ENCODE results near the gene TRAPPC14. TPM values are rescaled to one million over a fixed set of nuclear protein-coding genes. Genes with fewer than 3 reads are reported as not detected.
"Not testable (repeated sequence)": the region's sequence is repeated elsewhere in the genome, so short reads cannot be mapped to it uniquely, and the experiment has no call there.

TRAPPC14 gene
- polyA plus RNA-seq (2013, experiment 1 of 4), result 19.9 TPM
- polyA plus RNA-seq (2013, experiment 2 of 4), result 19.8 TPM
- 15.5 TPM for polyA plus RNA-seq (2013, experiment 3 of 4)
- 19.1 TPM for polyA plus RNA-seq (2013, experiment 4 of 4)

- H3K27me3 ChIP-seq (ENCODE audit: control insufficient read depth, insufficient read depth, low read length, poor library complexity, severe bottlenecking), result no peaks in the 10 kb centered on the region
- H3K27ac ChIP-seq (ENCODE audit: insufficient read depth, low read depth, low read length, poor library complexity, severe bottlenecking), result peak within 1 kb of the TSS; percentile 50
- H3K4me3 ChIP-seq (ENCODE audit: insufficient read depth, low read depth, low read length), result peak within 1 kb of the TSS; percentile 95
- H3K9me3 ChIP-seq (ENCODE audit: control insufficient read depth, low read length), result no peaks in the 10 kb centered on the region
- H3K36me3 ChIP-seq (ENCODE audit: control insufficient read depth, insufficient read depth, low read length), result peaks cover 22% of the 10 kb centered on the region
- 4% methylated on average over 87 of the region's 87 CpGs for WGBS, 2 experiments
- peaks cover 5% of the 10 kb centered on the region for H3K4me1 ChIP-seq (ENCODE audit: control insufficient read depth, insufficient read depth, low read length)
These were observed at the start of gene TRAPPC14 for GRCh38 chr7:100158229-100159098. Gene TRAPPC14 (minus strand): TSS chr7:100158723. CDS start chr7:100158499, 224 bp downstream.

GRCh38 chr7:100204454-100204853 lies 45.9 kb upstream of the TRAPPC14 start:
- Histone ChIP-seq H3K27ac (ENCODE audit: insufficient read depth, low read depth, low read length, poor library complexity, severe bottlenecking) (no peak overlapping the region), H3K4me3 (ENCODE audit: insufficient read depth, low read depth, low read length) (no peak overlapping the region), H3K27me3 (ENCODE audit: control insufficient read depth, insufficient read depth, low read length, poor library complexity, severe bottlenecking) (no peaks in the 10 kb centered on the region), H3K4me1 (ENCODE audit: control insufficient read depth, insufficient read depth, low read length) (peaks cover 6% of the 10 kb centered on the region), H3K9me3 (ENCODE audit: control insufficient read depth, low read length) (no peaks in the 10 kb centered on the region), H3K36me3 (ENCODE audit: control insufficient read depth, insufficient read depth, low read length) (no peaks in the 10 kb centered on the region)
- WGBS, 2 experiments, result 93% methylated on average over 9 of the region's 9 CpGs

DNA sequence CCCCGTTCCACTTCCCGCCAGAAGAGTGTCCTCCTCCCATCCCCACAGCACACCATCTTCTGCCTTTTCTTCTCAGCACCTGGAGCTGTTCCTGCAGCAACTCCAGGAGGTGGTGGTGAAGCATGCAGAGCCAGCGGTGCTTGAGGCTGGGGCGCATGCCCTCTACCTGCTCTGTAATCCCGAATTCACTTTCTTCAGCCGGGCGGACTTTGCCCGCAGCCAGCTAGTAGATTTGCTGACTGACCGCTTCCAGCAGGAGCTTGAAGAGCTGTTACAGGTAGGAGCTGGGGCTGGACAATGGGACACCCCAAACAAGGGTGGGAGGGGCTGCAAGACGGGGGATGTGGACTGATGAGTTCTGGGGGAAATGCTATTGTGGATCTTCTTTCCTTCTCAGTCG lies 42.2 kb upstream of the TRAPPC14 start:
- peaks cover 6% of the 10 kb centered on the region for H3K4me1 ChIP-seq (ENCODE audit: control insufficient read depth, insufficient read depth, low read length)
- no peak overlapping the region for H3K4me3 ChIP-seq (ENCODE audit: insufficient read depth, low read depth, low read length)
- WGBS, 2 experiments, result 90 to 91% methylated on average over 11 of the region's 11 CpGs
- H3K36me3 ChIP-seq (ENCODE audit: control insufficient read depth, insufficient read depth, low read length), result no peaks in the 10 kb centered on the region
- H3K9me3 ChIP-seq (ENCODE audit: control insufficient read depth, low read length), result no peaks in the 10 kb centered on the region
- H3K27ac ChIP-seq (ENCODE audit: insufficient read depth, low read depth, low read length, poor library complexity, severe bottlenecking), result no peak overlapping the region
- no peaks in the 10 kb centered on the region for H3K27me3 ChIP-seq (ENCODE audit: control insufficient read depth, insufficient read depth, low read length, poor library complexity, severe bottlenecking)

GRCh38 chr7:100198266-100198665 lies 39.7 kb upstream of the TRAPPC14 start:
- no peak overlapping the region for H3K27ac ChIP-seq (ENCODE audit: insufficient read depth, low read depth, low read length, poor library complexity, severe bottlenecking)
- WGBS, 2 experiments, result 91 to 97% methylated on average over 9 to 10 of the region's 10 CpGs
- H3K4me1 ChIP-seq (ENCODE audit: control insufficient read depth, insufficient read depth, low read length), result no peaks in the 10 kb centered on the region
- no peaks in the 10 kb centered on the region for H3K9me3 ChIP-seq (ENCODE audit: control insufficient read depth, low read length)
- no peaks in the 10 kb centered on the region for H3K36me3 ChIP-seq (ENCODE audit: control insufficient read depth, insufficient read depth, low read length)
- no peaks in the 10 kb centered on the region for H3K27me3 ChIP-seq (ENCODE audit: control insufficient read depth, insufficient read depth, low read length, poor library complexity, severe bottlenecking)
- no peak overlapping the region for H3K4me3 ChIP-seq (ENCODE audit: insufficient read depth, low read depth, low read length)

DNA sequence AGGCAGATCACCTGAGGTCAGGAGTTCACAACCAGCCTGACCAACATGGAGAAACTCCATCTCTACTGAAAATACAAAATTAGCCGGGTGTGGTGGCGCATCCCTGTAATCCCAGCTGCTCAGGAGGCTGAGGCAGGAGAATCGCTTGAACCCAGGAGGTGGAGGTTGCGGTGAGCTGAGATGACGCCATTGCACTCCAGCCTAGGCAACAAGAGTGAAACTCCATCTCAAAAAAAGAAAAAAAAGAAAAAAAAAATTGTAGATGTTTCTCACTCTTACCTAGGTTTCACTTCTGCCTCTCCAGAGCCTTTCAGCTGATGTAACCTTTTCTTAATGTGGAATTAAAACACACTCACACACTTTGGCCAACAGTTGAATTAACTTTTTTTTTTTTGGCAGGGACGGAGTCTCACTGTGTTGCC lies 37.4 kb upstream of the TRAPPC14 start:
- H3K27me3 ChIP-seq (ENCODE audit: control insufficient read depth, insufficient read depth, low read length, poor library complexity, severe bottlenecking); H3K27ac ChIP-seq (ENCODE audit: insufficient read depth, low read depth, low read length, poor library complexity, severe bottlenecking); H3K4me1 ChIP-seq (ENCODE audit: control insufficient read depth, insufficient read depth, low read length); H3K36me3 ChIP-seq (ENCODE audit: control insufficient read depth, insufficient read depth, low read length); H3K4me3 ChIP-seq (ENCODE audit: insufficient read depth, low read depth, low read length); H3K9me3 ChIP-seq (ENCODE audit: control insufficient read depth, low read length): not testable (repeated sequence)
- WGBS, 2 experiments, result 89 to 96% methylated on average over 5 to 6 of the region's 6 CpGs

GRCh38 chr7:100195222-100195621 lies 36.7 kb upstream of the TRAPPC14 start:
- 76 to 94% methylated on average over 2 of the region's 2 CpGs for WGBS, 2 experiments
- H3K4me1 ChIP-seq (ENCODE audit: control insufficient read depth, insufficient read depth, low read length), result no peaks in the 10 kb centered on the region

GRCh38 chr7:100192969-100193368 lies 34.4 kb upstream of the TRAPPC14 start:
- Histone ChIP-seq H3K36me3 (ENCODE audit: control insufficient read depth, insufficient read depth, low read length) (no peaks in the 10 kb centered on the region), H3K27me3 (ENCODE audit: control insufficient read depth, insufficient read depth, low read length, poor library complexity, severe bottlenecking) (no peaks in the 10 kb centered on the region), H3K27ac (ENCODE audit: insufficient read depth, low read depth, low read length, poor library complexity, severe bottlenecking) (no peak overlapping the region), H3K4me1 (ENCODE audit: control insufficient read depth, insufficient read depth, low read length) (no peaks in the 10 kb centered on the region), H3K9me3 (ENCODE audit: control insufficient read depth, low read length) (no peaks in the 10 kb centered on the region), H3K4me3 (ENCODE audit: insufficient read depth, low read depth, low read length) (no peak overlapping the region)
- WGBS, 2 experiments, result 77 to 84% methylated on average over 3 of the region's 3 CpGs

More at GRCh38 chr7:100195222-100195621, 36.7 kb upstream of the TRAPPC14 start:
- Histone ChIP-seq H3K9me3 (ENCODE audit: control insufficient read depth, low read length) (no peaks in the 10 kb centered on the region), H3K4me3 (ENCODE audit: insufficient read depth, low read depth, low read length) (no peak overlapping the region), H3K27me3 (ENCODE audit: control insufficient read depth, insufficient read depth, low read length, poor library complexity, severe bottlenecking) (no peaks in the 10 kb centered on the region), H3K27ac (ENCODE audit: insufficient read depth, low read depth, low read length, poor library complexity, severe bottlenecking) (no peak overlapping the region), H3K36me3 (ENCODE audit: control insufficient read depth, insufficient read depth, low read length) (no peaks in the 10 kb centered on the region)

DNA sequence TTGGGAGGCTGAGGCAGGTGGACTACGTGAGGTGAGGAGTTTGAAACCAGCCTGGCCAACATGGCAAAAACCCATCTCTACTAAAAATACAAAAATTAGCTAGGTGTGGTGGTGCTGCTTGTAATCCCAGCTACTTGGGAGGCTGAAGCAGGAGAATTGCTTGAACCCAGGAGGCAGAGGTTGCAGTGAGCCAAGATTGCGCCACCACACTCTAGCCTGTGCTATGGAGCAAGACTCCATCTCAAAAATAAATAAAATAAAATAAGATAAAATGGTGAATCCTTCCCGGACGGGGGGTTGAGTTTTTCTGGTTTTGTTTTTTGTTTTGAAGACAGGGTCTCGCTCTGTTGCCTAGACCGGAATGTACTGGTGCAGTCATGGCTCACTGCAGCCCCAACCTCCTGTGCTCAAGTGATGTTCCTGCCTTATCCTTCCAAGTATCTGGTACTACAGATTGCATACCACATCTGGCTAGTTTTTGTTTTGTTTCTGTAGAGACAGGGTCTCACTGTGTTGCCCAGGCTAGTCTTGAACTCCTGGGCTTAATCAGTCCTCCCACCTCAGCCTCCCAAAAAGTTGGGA lies 33.8 kb upstream of the TRAPPC14 start:
- 85 to 94% methylated on average over 6 of the region's 6 CpGs for WGBS, 2 experiments
- not testable (repeated sequence) for H3K36me3 ChIP-seq (ENCODE audit: control insufficient read depth, insufficient read depth, low read length); H3K27me3 ChIP-seq (ENCODE audit: control insufficient read depth, insufficient read depth, low read length, poor library complexity, severe bottlenecking); H3K9me3 ChIP-seq (ENCODE audit: control insufficient read depth, low read length); H3K4me1 ChIP-seq (ENCODE audit: control insufficient read depth, insufficient read depth, low read length); H3K27ac ChIP-seq (ENCODE audit: insufficient read depth, low read depth, low read length, poor library complexity, severe bottlenecking); H3K4me3 ChIP-seq (ENCODE audit: insufficient read depth, low read depth, low read length)

DNA sequence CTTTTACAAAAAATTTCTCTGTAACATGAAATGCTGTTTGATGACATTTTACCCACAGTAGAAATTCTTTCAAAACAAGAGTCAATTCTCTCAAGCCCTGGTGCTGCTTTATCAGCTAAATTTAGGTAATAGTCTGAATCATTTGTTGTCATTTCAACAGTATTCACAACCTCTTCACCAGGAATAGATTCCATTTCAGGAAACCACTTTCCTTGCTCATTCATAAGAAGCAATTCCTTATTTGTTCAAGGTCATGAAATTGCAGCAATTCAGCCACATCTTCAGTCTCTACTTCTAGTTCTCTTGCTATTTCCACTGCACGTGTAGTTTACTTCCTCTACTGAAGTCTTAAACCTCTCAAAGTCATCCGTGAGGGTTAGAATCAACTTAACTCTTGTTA lies 33.3 kb upstream of the TRAPPC14 start:
- Histone ChIP-seq H3K27me3 (ENCODE audit: control insufficient read depth, insufficient read depth, low read length, poor library complexity, severe bottlenecking) (no peaks in the 10 kb centered on the region), H3K9me3 (ENCODE audit: control insufficient read depth, low read length) (no peaks in the 10 kb centered on the region), H3K36me3 (ENCODE audit: control insufficient read depth, insufficient read depth, low read length) (no peaks in the 10 kb centered on the region), H3K4me1 (ENCODE audit: control insufficient read depth, insufficient read depth, low read length) (no peaks in the 10 kb centered on the region), H3K4me3 (ENCODE audit: insufficient read depth, low read depth, low read length) (no peak overlapping the region), H3K27ac (ENCODE audit: insufficient read depth, low read depth, low read length, poor library complexity, severe bottlenecking) (no peak overlapping the region)
- WGBS, 2 experiments, result 89% methylated on average over 2 of the region's 2 CpGs

- Histone ChIP-seq H3K9me3 (ENCODE audit: control insufficient read depth, low read length) (no peaks in the 10 kb centered on the region), H3K4me1 (ENCODE audit: control insufficient read depth, insufficient read depth, low read length) (no peaks in the 10 kb centered on the region)
- WGBS, 2 experiments, result 82 to 89% methylated on average over 4 of the region's 4 CpGs
These were observed 31.7 kb upstream of the TRAPPC14 start for GRCh38 chr7:100190048-100190711.

More at GRCh38 chr7:100190048-100190711, 31.7 kb upstream of the TRAPPC14 start:
- Histone ChIP-seq H3K27ac (ENCODE audit: insufficient read depth, low read depth, low read length, poor library complexity, severe bottlenecking) (no peak overlapping the region), H3K36me3 (ENCODE audit: control insufficient read depth, insufficient read depth, low read length) (no peaks in the 10 kb centered on the region), H3K4me3 (ENCODE audit: insufficient read depth, low read depth, low read length) (no peak overlapping the region), H3K27me3 (ENCODE audit: control insufficient read depth, insufficient read depth, low read length, poor library complexity, severe bottlenecking) (no peaks in the 10 kb centered on the region)

All from ectodermal cell (in vitro differentiated cells).